ENCODE data around the gene FAM135A. TPM values are rescaled to one million over a fixed set of nuclear protein-coding genes. Genes with fewer than 3 reads are reported as not detected.
"Not testable (repeated sequence)": the region's sequence is repeated elsewhere in the genome, so short reads cannot be mapped to it uniquely, and the experiment has no call there.

Gene FAM135A
- total RNA-seq, 1 donor from 2014 or later, result 19.8 TPM

GRCh38 chr6:70590400-70590799 lies 177.1 kb downstream of the FAM135A start:
- DNase-seq (ENCODE audit: low read depth), result no peak
- no peaks in the 10 kb centered on the region for H3K36me3 ChIP-seq (ENCODE audit: control insufficient read depth, insufficient read depth, low read length)
- H3K27me3 ChIP-seq (ENCODE audit: control insufficient read depth, insufficient read depth, low read length), result no peaks in the 10 kb centered on the region
- TF ChIP-seq CTCF (IDR thresholded peaks at IDR 0.05; ENCODE audit: insufficient read depth, low read length, poor library complexity, severe bottlenecking), result no peak
- H3K4me3 ChIP-seq (ENCODE audit: low read depth, low read length), result no peak overlapping the region

- TF ChIP-seq CTCF (IDR thresholded peaks at IDR 0.05; ENCODE audit: insufficient read depth, low read length, poor library complexity, severe bottlenecking), result no peak
- Histone ChIP-seq H3K27me3 (ENCODE audit: control insufficient read depth, insufficient read depth, low read length) (no peaks in the 10 kb centered on the region), H3K36me3 (ENCODE audit: control insufficient read depth, insufficient read depth, low read length) (no peaks in the 10 kb centered on the region), H3K4me3 (ENCODE audit: low read depth, low read length) (no peak overlapping the region)
- no peak for DNase-seq (ENCODE audit: low read depth)
Observed at GRCh38 chr6:70592391-70593117, 179.2 kb downstream of the FAM135A start.

- no peaks in the 10 kb centered on the region for H3K36me3 ChIP-seq (ENCODE audit: control insufficient read depth, insufficient read depth, low read length)
- H3K27me3 ChIP-seq (ENCODE audit: control insufficient read depth, insufficient read depth, low read length), result no peaks in the 10 kb centered on the region
- no peak for TF ChIP-seq CTCF (IDR thresholded peaks at IDR 0.05; ENCODE audit: insufficient read depth, low read length, poor library complexity, severe bottlenecking)
- DNase-seq (ENCODE audit: low read depth), result no peak
- H3K4me3 ChIP-seq (ENCODE audit: low read depth, low read length), result no peak overlapping the region
Observed at GRCh38 chr6:70593118-70593486, 179.8 kb downstream of the FAM135A start.

- H3K27me3 ChIP-seq (ENCODE audit: control insufficient read depth, insufficient read depth, low read length), result no peaks in the 10 kb centered on the region
- DNase-seq (ENCODE audit: low read depth), result no peak
- no peak overlapping the region for H3K4me3 ChIP-seq (ENCODE audit: low read depth, low read length)
- no peaks in the 10 kb centered on the region for H3K36me3 ChIP-seq (ENCODE audit: control insufficient read depth, insufficient read depth, low read length)
- TF ChIP-seq CTCF (IDR thresholded peaks at IDR 0.05; ENCODE audit: insufficient read depth, low read length, poor library complexity, severe bottlenecking), result no peak
Observed at GRCh38 chr6:70599187-70599586, 185.9 kb downstream of the FAM135A start.

GRCh38 chr6:70601014-70601413 lies 187.7 kb downstream of the FAM135A start:
- DNase-seq (ENCODE audit: low read depth), result no peak
- no peaks in the 10 kb centered on the region for H3K27me3 ChIP-seq (ENCODE audit: control insufficient read depth, insufficient read depth, low read length)
- TF ChIP-seq CTCF (IDR thresholded peaks at IDR 0.05; ENCODE audit: insufficient read depth, low read length, poor library complexity, severe bottlenecking), result no peak
- H3K36me3 ChIP-seq (ENCODE audit: control insufficient read depth, insufficient read depth, low read length), result no peaks in the 10 kb centered on the region
- H3K4me3 ChIP-seq (ENCODE audit: low read depth, low read length), result no peak overlapping the region

DNA sequence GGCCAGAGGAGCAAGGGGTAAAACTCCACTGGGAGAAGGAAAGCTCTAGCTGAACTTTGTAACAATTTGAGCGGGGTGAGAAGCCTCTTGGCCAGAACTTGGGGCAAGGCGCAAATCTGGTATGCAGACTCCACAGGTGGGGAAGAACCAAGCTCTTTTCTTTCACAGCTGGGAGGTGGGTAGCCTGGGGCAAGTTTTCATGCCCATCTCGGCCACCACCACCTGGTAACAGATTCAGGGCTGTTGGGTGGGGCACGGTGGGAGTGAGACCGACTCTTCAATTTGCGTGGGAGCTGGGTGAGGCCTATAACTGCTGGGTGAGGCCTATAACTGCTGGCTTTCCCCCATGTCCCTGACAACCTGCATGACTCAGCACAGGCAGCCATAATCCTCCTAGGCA lies 190.9 kb downstream of the FAM135A start:
- Histone ChIP-seq H3K4me3 (ENCODE audit: low read depth, low read length) (no peak overlapping the region), H3K36me3 (ENCODE audit: control insufficient read depth, insufficient read depth, low read length) (no peaks in the 10 kb centered on the region), H3K27me3 (ENCODE audit: control insufficient read depth, insufficient read depth, low read length) (no peaks in the 10 kb centered on the region)
- TF ChIP-seq CTCF (IDR thresholded peaks at IDR 0.05; ENCODE audit: insufficient read depth, low read length, poor library complexity, severe bottlenecking), result no peak
- no peak for DNase-seq (ENCODE audit: low read depth)

- H3K4me3 ChIP-seq (ENCODE audit: low read depth, low read length); H3K27me3 ChIP-seq (ENCODE audit: control insufficient read depth, insufficient read depth, low read length); DNase-seq (ENCODE audit: low read depth); H3K36me3 ChIP-seq (ENCODE audit: control insufficient read depth, insufficient read depth, low read length): not testable (repeated sequence)
Observed at GRCh38 chr6:70607371-70607770, 194.1 kb downstream of the FAM135A start.

- DNase-seq (ENCODE audit: low read depth); H3K27me3 ChIP-seq (ENCODE audit: control insufficient read depth, insufficient read depth, low read length); H3K4me3 ChIP-seq (ENCODE audit: low read depth, low read length); H3K36me3 ChIP-seq (ENCODE audit: control insufficient read depth, insufficient read depth, low read length): not testable (repeated sequence)
Observed at GRCh38 chr6:70609181-70609580, 195.9 kb downstream of the FAM135A start.

Data from kidney epithelial cell (primary cell).